Ovary (tissue), 9 donors: ENCODE measurements around the gene VPS37D. TPM values are rescaled to one million over a fixed set of nuclear protein-coding genes. Genes with fewer than 3 reads are reported as not detected.
"Not testable (repeated sequence)": the region's sequence is repeated elsewhere in the genome, so short reads cannot be mapped to it uniquely, and the experiment has no call there.

Experiments
- DNase-seq, 5 donors: peaks; one replicate each; pipeline ENCODE4 v3.0.0-alpha.2; 2019 to 2020
- H3K27ac ChIP-seq, 2 donors: fragments of 200-600 bp; one replicate each; pipeline versions ENCODE4 v1.5.1 to v1.8.0; 2019 to 2022
- H3K27me3 ChIP-seq: fragments of 200-600 bp; one replicate; pipeline ENCODE4 v1.8.0; 2022
- H3K36me3 ChIP-seq: fragments of 200-600 bp; sonication (generic); one replicate; pipeline ENCODE4 v1.5.1; 2019
- H3K4me1 ChIP-seq: one replicate; pipeline ENCODE4 v1.8.1; 2013; ENCODE audit warnings: mild to moderate bottlenecking, moderate library complexity; ENCODE audit not compliant: insufficient read depth
- H3K4me3 ChIP-seq: fragments of 200-600 bp; sonication (generic); one replicate; pipeline ENCODE4 v1.5.1; 2017
- H3K9me3 ChIP-seq, 2 donors: fragments of 200-600 bp in 1 of 2; sonication (generic) in 1 of 2; one replicate each; pipeline versions ENCODE4 v1.5.1 to v1.8.1; 2013 to 2019; ENCODE audit warnings: mild to moderate bottlenecking in 1 of 2, moderate library complexity in 1 of 2
- CTCF ChIP-seq, 3 donors: fragments of 450-650 bp in 2 of 3; fragments of 200-600 bp in 1 of 3; IDR thresholded peaks; one replicate each; pipeline versions ENCODE4 v1.5.1 to v1.8.0; 2016 to 2022; ENCODE audit warnings: antibody characterized with exemption in 3 of 3, mild to moderate bottlenecking in 1 of 3
- EP300 ChIP-seq: sonication (generic); formaldehyde crosslinking; IDR thresholded peaks from one replicate; pipeline ENCODE4 v1.6.1; 2017; ENCODE audit warnings: antibody characterized with exemption
- POLR2A ChIP-seq: fragments of 450-650 bp; IDR thresholded peaks from one replicate; pipeline ENCODE4 v1.6.1; 2017; ENCODE audit warnings: antibody characterized with exemption, mild to moderate bottlenecking, moderate library complexity
- WGBS, 3 donors: extraction: QIAGEN DNeasy Blood & Tissue Kit in 1 of 3; methylation state at CpG; one replicate each; pipeline versions ENCODE4 v1.1.5 to v1.1.7; 2013 to 2017; 5-methylcytosine and 5-hydroxymethylcytosine counted together
- intact Hi-C, 4 donors: fragments of 100-400 bp; cut with DNase I; formaldehyde crosslinking; loops; one replicate each; pipeline versions ENCODE4 v1.11.0 to v1.15.1; 2022 to 2023
- polyA plus RNA-seq, 2 donors: library from polyadenylated mRNA; stranded (reverse); fragments of 200-250 nt in 1 of 2; fragments of 350-450 nt in 1 of 2; fragmentation: Illumina TruSeq in 1 of 2; extraction: RNeasy Lipid Tissue Mini Kit (QIAGEN cat#74804) in 1 of 2; gene quantifications; one replicate each; pipeline ENCODE4 v1.2.3, GENCODE V29; 2013 to 2014
- total RNA-seq, 7 donors: library from RNA; depleted of rRNA in 2 of 7; stranded (reverse); fragments of >200 nt in 2 of 7; fragmentation: NEBNext Ultra II Directional in 3 of 7; extraction: Animal tissue kit (Norgen Biotek cat#: 25700) in 3 of 7; gene quantifications; one replicate each; pipeline versions ENCODE4 v1.1.0 to v1.2.4, GENCODE V29; 2016 to 2023
- donor health status: DM: no; HTN: no; CAD: no; lungs with moderate emphysema.
- donor health status: DM: no; HTN: no; CAD: no.
- donor health status: Bipolar disorder and iron deficiency.
- donor health status: DM: yes; HTN: yes; CAD: no.
- donor health status: DM: no; HTN: no; CAD: no.
- donor health status: DM: yes; HTN: yes; CAD: no.

The VPS37D gene
- total and polyA plus RNA-seq, 9 donors = 0.28 to 8.8 (median 6.1) TPM

DNA sequence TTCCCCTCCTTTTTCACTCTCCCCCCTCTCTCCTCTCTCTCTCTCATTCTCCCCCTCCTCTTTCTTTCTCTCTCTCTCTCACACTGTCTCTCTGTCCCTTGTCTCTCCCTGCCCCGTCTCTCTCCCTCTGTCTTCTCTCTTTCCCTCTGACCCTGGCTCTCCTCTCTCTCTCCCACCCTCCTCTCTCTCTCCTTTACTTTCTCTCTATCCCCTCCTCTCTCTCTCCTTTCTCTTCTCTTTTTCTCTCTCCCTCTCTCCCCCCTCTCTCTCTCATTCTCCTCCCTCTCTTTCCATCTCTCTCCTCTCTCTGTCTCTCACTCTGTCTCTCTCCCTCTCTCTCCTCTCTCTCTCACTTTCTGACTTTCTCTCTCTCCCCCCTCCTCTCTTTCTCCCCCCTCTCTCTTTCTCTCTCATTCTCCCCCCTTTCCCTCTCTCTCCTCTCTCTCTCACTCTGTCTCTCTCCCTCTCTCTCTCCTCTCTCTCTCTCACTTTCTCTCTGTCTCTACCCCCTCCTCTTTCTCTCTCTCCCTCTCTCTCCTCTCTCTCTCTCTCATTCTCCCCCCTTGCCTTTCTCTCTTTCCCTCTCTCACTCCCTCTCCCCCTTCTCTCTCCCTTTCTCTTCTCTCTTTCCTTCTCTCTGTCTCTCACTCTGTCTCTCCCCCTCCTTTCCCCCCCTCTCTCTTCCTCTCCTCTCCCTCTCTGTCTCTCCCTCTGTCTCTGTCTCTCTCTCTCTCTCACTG, 18.9 kb upstream of the VPS37D start:
- no peak for DNase-seq
- no peaks in the 10 kb centered on the region for H3K27me3 ChIP-seq
- no peaks in the 10 kb centered on the region for H3K36me3 ChIP-seq
- no peak overlapping the region for H3K4me3 ChIP-seq
- intact Hi-C loops = no loop called here
- H3K9me3 ChIP-seq = no peaks in the 10 kb centered on the region
- TF ChIP-seq CTCF (IDR thresholded peaks at IDR 0.05) = no peak
- no peak for TF ChIP-seq POLR2A
- no peak for TF ChIP-seq EP300
- H3K4me1 ChIP-seq = peaks cover 3% of the 10 kb centered on the region
- H3K27ac ChIP-seq = no peak overlapping the region
- WGBS, 3 donors = 19 to 30% (median 24%) methylated on average over 1 of the region's 1 CpG

DNA sequence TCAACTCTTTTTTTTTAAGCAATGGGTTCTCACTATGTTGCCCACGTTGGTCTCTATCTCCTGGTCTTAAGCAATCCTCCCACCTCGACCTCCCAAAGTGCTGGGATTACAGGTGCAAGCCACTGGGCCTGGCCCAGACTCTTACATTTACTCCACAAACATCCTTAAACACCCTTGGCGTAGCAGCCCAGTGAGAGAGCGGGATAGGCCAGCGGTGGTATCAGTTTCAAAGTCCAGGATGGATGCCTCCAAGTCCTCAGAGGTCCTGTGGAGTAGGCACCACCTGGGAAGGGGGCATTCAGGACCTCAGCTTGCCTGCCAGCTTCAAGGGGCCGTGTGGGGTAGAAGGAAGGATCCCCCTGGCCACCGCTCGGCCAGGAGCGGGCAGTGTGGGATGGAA, 18.1 kb upstream of the VPS37D start:
- DNase-seq = no peak
- WGBS, 3 donors = 42 to 51% (median 44%) methylated on average over 9 of the region's 9 CpGs
- no peaks in the 10 kb centered on the region for H3K9me3 ChIP-seq
- intact Hi-C loops = no loop called here
- TF ChIP-seq EP300 (no peak), POLR2A (no peak), CTCF (IDR thresholded peaks at IDR 0.05) (no peak)
- H3K36me3 ChIP-seq = no peaks in the 10 kb centered on the region
- H3K27ac ChIP-seq = no peak overlapping the region
- no peaks in the 10 kb centered on the region for H3K27me3 ChIP-seq
- H3K4me3 ChIP-seq = no peak overlapping the region
- H3K4me1 ChIP-seq = peaks cover 3% of the 10 kb centered on the region

GRCh38 chr7:73650524-73650923, 17.1 kb upstream of the VPS37D start:
- Histone ChIP-seq H3K9me3 (no peaks in the 10 kb centered on the region), H3K4me1 (peaks cover 3% of the 10 kb centered on the region), H3K27me3 (no peaks in the 10 kb centered on the region), H3K4me3 (no peak overlapping the region), H3K36me3 (no peaks in the 10 kb centered on the region), H3K27ac (no peak overlapping the region)
- no peak for DNase-seq
- WGBS, 3 donors = 58 to 64% (median 62%) methylated on average over 5 of the region's 5 CpGs
- intact Hi-C loops = no loop called here
- TF ChIP-seq POLR2A (no peak), CTCF (IDR thresholded peaks at IDR 0.05) (no peak), EP300 (no peak)

DNA sequence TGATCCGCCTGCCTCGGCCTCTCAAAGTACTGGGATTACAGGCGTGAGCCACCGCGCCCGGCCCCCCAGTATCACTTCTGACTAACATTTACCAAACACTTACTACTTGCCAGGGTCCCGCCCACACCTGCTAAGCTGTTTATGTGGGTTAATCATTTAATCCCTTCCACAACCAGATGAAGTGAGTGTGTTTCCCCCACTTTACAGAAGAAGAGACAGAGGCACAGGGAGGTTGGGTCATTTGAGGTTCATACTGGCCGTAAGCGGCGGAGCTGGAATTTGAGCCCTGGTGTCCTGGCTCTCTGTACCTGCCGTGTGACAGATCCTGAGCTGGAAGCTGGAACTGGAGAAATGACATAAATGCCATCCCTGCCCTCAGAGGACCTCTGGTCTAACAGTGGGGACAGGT, 15.1 kb upstream of the VPS37D start:
- Histone ChIP-seq H3K27me3 (no peaks in the 10 kb centered on the region), H3K4me3 (no peak overlapping the region), H3K9me3 (no peaks in the 10 kb centered on the region), H3K27ac (no peak overlapping the region), H3K4me1 (peaks cover under 1% of the 10 kb centered on the region), H3K36me3 (no peaks in the 10 kb centered on the region)
- WGBS, 3 donors = 71 to 83% (median 72%) methylated on average over 11 of the region's 11 CpGs
- no peak for TF ChIP-seq EP300
- TF ChIP-seq POLR2A = no peak
- TF ChIP-seq CTCF (IDR thresholded peaks at IDR 0.05) = no peak
- no peak for DNase-seq
- intact Hi-C loops = no loop called here

- DNase-seq, H3K9me3 ChIP-seq, H3K4me1 ChIP-seq, H3K27me3 ChIP-seq, intact Hi-C loops, H3K4me3 ChIP-seq, H3K36me3 ChIP-seq, H3K27ac ChIP-seq: not testable (repeated sequence)
- 77 to 79% (median 79%) methylated on average over 4 of the region's 4 CpGs for WGBS, 3 donors
Measured at GRCh38 chr7:73655309-73655708, 12.3 kb upstream of the VPS37D start.
